HTR-8/SVneo (cell line): Measurements from ENCODE around the gene HNRNPLL.
"Not testable (repeated sequence)": the region's sequence is repeated elsewhere in the genome, so short reads cannot be mapped to it uniquely, and the experiment has no call there.

Source experiments
- DNase-seq: peaks from one replicate; pipeline ENCODE4 v3.0.0; 2011; ENCODE audit warnings: low spot score, mixed read lengths; ENCODE audit not compliant: insufficient read length
- FAIRE-seq: peaks from 2 replicates; lab custom pipeline; 2011; peaks lifted over from hg19 to GRCh38; lab: Jason Lieb, UNC

The HNRNPLL gene

DNA sequence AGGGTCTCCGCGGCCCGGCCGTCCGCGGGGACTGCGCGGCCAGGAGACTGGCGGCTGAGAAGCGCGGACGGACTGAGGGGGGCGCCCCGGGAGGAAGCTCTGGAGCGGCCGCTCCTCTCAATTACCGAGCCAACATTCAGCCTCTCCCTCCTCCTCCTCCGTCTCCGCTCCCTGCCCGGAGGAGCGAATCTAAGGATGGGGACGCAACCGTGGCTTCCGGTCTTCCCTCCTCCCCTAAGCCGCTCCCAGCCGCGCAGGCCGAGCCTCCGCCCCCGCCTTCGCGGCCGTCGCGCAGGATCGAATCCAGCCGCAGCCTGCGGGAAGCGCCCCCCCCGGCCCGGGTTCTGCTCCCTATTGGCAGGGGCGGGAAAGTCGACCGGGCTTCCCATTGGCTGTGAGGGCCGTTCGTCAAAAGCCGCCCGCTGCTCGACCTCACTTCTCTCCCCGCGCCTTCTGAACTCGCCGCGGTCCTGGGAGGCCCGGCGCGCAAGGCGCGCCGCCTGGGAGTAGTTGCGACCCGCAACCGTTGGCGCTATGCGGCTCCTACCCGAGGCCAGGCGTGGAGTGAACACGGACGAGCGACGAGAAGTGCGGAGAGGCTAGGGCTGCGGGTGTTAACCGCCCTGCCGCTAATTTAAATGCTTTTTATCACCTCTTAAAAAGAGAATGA lies at the start of gene HNRNPLL:
Gene HNRNPLL, minus strand, starts transcription at position 197 of the 670 bp plus-strand sequence. CDS start 302 bp downstream, outside the sequence.
- FAIRE-seq (peak; percentile 93), DNase-seq (peak; percentile 97)

DNA sequence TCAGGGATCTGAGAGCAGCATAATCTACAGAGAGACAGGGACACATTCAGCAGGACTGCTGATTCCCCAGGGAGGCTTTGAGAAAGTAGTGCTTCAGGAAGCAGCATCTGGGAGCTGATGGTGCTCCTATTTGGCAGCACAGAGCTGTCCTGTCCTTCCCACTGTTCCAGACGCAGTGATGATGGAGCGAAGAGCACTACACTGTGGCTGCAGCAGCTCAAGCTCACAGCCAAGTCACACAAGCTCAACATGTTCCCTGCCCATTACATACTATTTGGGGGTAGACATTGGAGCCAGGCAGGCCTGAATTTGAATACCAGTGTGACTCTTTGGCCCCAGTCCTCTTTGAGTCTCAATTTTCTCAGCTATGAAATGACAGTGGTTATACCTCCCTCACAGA lies 48.0 kb upstream of the HNRNPLL start:
- no peak for FAIRE-seq

GRCh38 chr2:38650012-38650411 lies 47.3 kb upstream of the HNRNPLL start:
- DNase-seq = no peak
- FAIRE-seq = no peak

More for the DNA sequence above, 48.0 kb upstream of the HNRNPLL start:
- DNase-seq = no peak

DNA sequence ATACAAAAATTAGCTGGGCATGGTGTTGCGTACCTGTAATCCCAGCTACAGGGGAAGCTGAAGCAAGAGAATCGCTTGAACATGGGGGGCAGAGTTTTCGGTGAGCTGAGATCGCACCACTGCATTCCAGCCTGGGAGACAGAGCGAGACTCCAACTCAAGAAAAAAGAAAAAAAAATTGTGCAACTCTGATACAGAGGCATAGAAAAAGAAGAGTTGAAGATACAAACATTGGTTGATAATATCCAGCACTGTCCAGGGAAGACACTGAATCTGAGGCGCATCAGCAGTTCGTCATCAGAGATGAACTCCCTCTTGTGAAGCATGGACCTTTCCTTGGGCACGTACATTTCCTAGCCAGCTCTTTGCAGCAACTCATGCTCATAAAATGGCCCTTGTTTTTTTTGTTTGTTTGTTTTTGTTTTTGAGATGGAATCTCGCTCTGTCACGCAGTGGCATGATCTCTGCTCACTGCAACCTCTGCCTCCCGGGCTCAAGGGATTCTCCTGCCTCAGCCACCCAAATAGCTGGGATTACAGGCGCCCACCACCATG lies 46.5 kb upstream of the HNRNPLL start:
- FAIRE-seq = no peak
- no peak for DNase-seq

GRCh38 chr2:38648107-38648761 lies 45.5 kb upstream of the HNRNPLL start:
- no peak for FAIRE-seq
- DNase-seq = no peak

GRCh38 chr2:38643683-38644511 lies 41.2 kb upstream of the HNRNPLL start:
- FAIRE-seq = not testable (repeated sequence)

GRCh38 chr2:38643021-38643671 lies 40.4 kb upstream of the HNRNPLL start:
- DNase-seq = no peak
- no peak for FAIRE-seq

More at GRCh38 chr2:38643683-38644511, 41.2 kb upstream of the HNRNPLL start:
- DNase-seq = not testable (repeated sequence)

DNA sequence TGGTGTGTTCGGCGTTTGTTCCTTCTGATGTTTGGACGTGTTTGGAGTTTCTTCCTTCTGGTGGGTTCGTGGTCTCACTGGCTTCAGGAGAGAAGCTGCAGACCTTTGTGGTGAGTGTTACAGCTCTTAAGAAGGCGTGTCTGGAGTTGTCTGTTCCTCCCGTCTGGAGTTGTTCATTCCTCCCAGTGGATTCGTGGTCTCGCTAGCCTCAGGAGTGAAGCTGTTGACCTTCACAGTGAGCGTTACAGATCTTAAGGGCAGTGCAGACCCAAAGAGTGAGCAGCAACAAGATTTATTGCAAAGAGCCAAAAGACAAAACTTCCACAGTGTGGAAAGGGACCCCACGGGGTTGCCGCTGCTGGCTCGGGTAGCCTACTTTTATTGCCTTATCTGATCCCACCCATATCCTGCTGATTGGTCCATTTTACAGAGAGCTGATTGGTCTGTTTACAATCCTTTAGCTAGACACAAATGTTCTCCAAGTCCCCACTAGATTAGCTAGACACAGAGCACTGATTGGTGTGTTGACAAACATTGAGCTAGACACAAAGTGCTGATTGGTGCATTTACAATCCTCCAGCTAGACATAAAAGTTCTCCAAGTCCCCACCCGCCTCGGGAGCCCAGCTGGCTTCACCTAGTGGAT lies 39.8 kb upstream of the HNRNPLL start:
- DNase-seq, FAIRE-seq: not testable (repeated sequence)

DNA sequence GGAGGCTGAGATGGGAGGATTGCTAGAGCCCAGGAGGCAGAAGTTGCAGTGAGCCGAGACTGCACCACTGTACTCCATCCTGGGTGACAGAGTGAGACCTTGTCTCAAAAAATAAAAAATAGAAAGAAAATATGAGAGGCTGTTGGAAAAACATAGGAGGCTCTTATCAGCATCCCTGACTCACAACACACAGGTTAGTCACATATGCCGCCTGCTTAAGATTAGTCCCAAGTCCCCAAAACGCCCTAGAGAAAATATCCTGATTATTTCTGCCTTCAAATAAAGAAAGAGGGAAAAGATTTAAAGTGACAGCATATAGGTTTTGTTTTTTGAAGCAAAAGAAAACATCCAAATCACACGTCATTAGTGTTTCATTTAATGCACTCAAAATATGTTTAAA lies 33.3 kb upstream of the HNRNPLL start:
- DNase-seq (no peak), FAIRE-seq (no peak)

- FAIRE-seq = no peak
- no peak for DNase-seq
Observed at GRCh38 chr2:38635139-38635538, 32.4 kb upstream of the HNRNPLL start.

DNA sequence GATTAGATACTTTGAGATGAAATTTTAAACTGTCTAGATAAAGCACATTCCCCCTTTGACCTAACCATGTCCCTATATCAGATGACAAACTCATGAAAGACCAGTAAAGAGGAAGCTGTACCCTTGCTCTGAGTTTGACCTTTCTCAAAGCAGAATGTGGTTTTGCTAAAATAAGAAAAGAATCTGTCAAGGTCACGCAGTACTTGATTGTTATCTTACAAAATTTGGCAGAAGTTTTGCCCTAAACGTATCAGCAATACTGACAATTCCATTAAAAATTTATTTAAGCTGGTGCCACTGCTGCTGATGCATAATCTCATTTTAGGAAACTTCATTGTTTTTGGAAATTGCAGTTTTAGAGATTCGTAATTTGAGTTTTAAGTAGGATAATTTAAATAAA lies 32.0 kb upstream of the HNRNPLL start:
- no peak for FAIRE-seq
- DNase-seq = no peak

GRCh38 chr2:38633895-38634294 lies 31.2 kb upstream of the HNRNPLL start:
- DNase-seq (no peak), FAIRE-seq (no peak)

- FAIRE-seq = no peak
- no peak for DNase-seq
Observed at GRCh38 chr2:38632980-38633379, 30.3 kb upstream of the HNRNPLL start.

DNA sequence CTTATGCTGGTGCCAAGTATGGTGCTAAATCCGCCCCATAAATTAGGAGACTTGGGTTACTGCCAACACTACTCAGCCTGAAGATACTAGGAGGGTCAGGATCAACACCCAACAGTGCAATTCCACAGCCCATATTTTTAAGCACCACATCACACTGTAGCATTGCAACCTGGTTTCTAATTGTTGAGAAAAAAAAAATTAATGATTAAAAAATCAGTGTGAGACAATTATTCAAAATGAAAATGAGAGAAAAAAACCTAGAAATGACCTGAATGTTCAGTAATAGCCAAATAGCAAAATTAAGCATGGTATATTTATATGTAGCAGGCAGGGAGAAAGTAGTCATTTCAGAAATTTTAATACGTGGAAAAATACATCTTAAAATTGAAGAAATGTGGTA lies 29.2 kb upstream of the HNRNPLL start:
- FAIRE-seq (no peak), DNase-seq (no peak)

- DNase-seq = no peak
- no peak for FAIRE-seq
Observed at GRCh38 chr2:38629684-38630083, 27.0 kb upstream of the HNRNPLL start.

DNA sequence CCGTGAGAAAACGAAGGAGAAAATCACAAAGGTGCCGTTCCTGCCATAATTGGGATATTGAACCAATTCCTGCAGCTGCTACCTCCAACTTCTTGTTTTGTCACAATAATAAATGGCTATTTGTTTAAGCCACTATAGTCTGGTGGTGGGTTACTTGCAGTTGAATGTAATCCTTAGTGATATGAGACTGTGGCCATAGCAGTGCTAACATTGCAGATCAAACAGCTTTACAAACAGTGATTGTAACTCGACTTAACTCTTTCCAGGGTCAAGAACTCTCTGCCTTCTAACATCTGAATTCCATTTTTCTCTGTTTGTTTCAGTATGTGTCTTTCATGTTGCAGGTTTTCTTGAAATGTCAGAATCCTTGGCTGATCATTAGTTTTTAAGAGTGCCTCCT lies 24.7 kb upstream of the HNRNPLL start:
- no peak for FAIRE-seq
- DNase-seq = no peak

- DNase-seq = no peak
Observed at GRCh38 chr2:38626326-38627035, 23.8 kb upstream of the HNRNPLL start.

DNA sequence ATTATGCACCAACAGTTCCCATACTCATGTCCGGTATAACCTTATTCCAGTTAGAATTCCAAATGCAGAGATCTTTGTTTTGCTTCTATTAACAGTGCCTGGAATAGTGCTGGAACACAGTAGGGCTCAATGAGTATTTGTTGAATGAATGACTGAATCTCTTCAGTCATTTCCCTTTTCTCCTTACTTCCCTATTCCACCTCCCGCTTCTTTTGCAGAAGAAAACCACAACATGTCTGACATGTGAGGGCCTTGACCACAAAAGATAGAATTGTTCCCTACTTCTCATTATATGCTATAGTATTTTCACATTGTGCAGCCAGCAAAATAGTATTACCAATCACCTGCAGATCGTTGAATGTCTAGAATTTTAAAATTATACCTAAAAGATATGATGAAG lies 19.5 kb upstream of the HNRNPLL start:
- FAIRE-seq = no peak

More at GRCh38 chr2:38626326-38627035, 23.8 kb upstream of the HNRNPLL start:
- FAIRE-seq = no peak

DNA sequence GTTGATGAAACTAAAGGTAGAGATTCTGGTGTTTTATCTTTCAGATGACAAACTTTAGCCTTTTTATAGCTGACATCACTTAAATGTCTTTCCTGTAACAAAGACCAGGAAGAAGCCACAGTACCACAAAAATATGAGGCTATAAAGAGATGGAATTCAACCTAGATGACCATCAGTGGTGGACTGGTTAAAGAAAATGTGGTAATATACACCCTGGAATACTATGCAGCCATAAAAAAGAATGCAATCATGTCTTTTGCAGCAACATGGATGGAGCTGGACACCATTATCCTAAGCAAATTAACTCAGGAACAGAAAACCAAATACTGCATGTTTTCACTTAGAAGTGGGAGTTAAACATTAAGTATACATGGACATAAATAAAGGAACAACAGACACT lies 18.3 kb upstream of the HNRNPLL start:
- FAIRE-seq = no peak
- no peak for DNase-seq

More for the DNA sequence above, 19.5 kb upstream of the HNRNPLL start:
- DNase-seq = no peak
